ENCODE data around the gene SLCO4A1. TPM values are rescaled to one million over a fixed set of nuclear protein-coding genes. Genes with fewer than 3 reads are reported as not detected.

SLCO4A1 gene
- polyA plus RNA-seq, 1 experiment, result 0.09 TPM

- no peak for DNase-seq (ENCODE audit: low read depth, low spot score)
- H3K27me3 ChIP-seq (ENCODE audit: control insufficient read depth, insufficient read depth, low read length), result peaks cover 69% of the 10 kb centered on the region
- no peaks in the 10 kb centered on the region; the same call in 1 of the 2 replicates for H3K9me3 ChIP-seq (ENCODE audit: control insufficient read depth, insufficient read depth, low read length)
- H3K4me3 ChIP-seq (ENCODE audit: low read depth, low read length), result no peak overlapping the region
- CTCF ChIA-PET, result no interaction called here
- TF ChIP-seq, protein P1, sequence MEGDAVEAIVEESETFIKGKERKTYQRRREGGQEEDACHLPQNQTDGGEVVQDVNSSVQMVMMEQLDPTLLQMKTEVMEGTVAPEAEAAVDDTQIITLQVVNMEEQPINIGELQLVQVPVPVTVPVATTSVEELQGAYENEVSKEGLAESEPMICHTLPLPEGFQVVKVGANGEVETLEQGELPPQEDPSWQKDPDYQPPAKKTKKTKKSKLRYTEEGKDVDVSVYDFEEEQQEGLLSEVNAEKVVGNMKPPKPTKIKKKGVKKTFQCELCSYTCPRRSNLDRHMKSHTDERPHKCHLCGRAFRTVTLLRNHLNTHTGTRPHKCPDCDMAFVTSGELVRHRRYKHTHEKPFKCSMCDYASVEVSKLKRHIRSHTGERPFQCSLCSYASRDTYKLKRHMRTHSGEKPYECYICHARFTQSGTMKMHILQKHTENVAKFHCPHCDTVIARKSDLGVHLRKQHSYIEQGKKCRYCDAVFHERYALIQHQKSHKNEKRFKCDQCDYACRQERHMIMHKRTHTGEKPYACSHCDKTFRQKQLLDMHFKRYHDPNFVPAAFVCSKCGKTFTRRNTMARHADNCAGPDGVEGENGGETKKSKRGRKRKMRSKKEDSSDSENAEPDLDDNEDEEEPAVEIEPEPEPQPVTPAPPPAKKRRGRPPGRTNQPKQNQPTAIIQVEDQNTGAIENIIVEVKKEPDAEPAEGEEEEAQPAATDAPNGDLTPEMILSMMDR (IDR thresholded peaks at IDR 0.05; ENCODE audit: low read depth, low read length), result no peak
- POLR2A ChIA-PET, result no interaction called here
- no peak overlapping the region for H3K27ac ChIP-seq (ENCODE audit: low read depth, low read length)
These were observed 4.7 kb upstream of the SLCO4A1 start for GRCh38 chr20:62637521-62638054.

GRCh38 chr20:62638055-62638570 is 4.2 kb upstream of the SLCO4A1 start:
- no peak overlapping the region for H3K4me3 ChIP-seq (ENCODE audit: low read depth, low read length)
- H3K9me3 ChIP-seq (ENCODE audit: control insufficient read depth, insufficient read depth, low read length), result no peaks in the 10 kb centered on the region; the same call in 1 of the 2 replicates
- TF ChIP-seq, protein P1 (IDR thresholded peaks at IDR 0.05; ENCODE audit: low read depth, low read length), result no peak
- no peak overlapping the region for H3K27ac ChIP-seq (ENCODE audit: low read depth, low read length)
- ChIA-PET POLR2A (no interaction called here), CTCF (no interaction called here)
- peaks cover 66% of the 10 kb centered on the region for H3K27me3 ChIP-seq (ENCODE audit: control insufficient read depth, insufficient read depth, low read length)
- DNase-seq (ENCODE audit: low read depth, low spot score), result no peak

DNA sequence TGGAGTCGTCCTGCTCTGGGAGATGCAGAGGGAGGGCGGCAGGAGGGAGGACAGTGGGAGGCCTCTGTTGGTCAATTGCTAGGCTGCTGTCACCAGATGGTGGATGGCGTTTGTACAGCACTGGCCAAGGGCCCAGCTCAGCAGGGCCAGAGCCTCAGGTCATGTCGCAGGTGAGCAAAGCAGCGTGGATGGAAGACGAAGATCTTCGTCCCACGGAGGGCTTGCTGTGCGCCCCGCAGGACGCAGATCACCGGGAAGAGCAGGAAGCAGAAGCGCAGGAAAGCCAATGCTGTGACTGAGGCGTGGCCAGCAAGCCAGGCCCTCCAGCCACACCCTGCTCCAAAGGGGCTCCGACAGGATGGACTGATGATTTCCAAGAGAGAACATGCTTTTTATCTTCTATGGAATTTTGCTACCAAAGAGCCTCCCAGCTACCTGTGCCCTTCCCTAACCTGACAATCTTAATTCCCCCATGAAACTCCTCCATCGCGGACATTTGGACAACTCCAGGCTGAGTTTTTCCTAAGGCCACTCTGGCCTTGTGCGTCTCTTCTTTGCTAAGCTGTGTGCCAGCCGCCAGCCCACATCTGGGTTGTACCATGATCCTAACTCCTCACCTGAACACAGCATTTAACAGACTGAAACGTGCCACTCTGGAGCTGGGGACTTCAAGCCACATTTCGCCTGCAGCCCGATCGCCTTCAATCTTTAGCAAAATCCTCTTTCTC is 3.5 kb upstream of the SLCO4A1 start:
- peaks cover 70% of the 10 kb centered on the region for H3K27me3 ChIP-seq (ENCODE audit: control insufficient read depth, insufficient read depth, low read length)
- TF ChIP-seq, protein P1 (IDR thresholded peaks at IDR 0.05; ENCODE audit: low read depth, low read length), result no peak
- no peak overlapping the region for H3K4me3 ChIP-seq (ENCODE audit: low read depth, low read length)
- H3K9me3 ChIP-seq (ENCODE audit: control insufficient read depth, insufficient read depth, low read length), result no peaks in the 10 kb centered on the region; the same call in 1 of the 2 replicates
- DNase-seq (ENCODE audit: low read depth, low spot score), result no peak
- no peak overlapping the region for H3K27ac ChIP-seq (ENCODE audit: low read depth, low read length)
- POLR2A ChIA-PET, result no interaction called here
- CTCF ChIA-PET, result no interaction called here

DNA sequence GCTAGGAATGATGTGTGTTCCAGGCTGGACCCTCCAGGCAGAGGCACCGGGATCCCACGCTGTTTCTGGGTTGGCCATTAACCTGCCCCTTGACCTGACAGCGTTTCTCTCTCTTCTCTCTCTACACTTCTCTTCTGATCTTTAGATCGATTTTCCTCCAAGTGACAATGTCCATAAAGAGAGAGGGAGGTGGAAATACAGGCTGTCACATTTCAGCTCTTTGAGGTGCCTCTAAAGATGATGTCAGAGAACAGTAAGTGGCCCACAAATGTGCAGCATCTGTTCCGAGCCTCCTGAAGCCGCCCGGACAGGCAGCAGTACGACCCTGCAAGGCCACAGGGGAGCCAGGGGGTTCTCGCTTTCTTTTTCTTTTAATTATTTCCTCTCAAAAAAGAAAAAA is 2.5 kb upstream of the SLCO4A1 start:
- ChIA-PET CTCF (no interaction called here), POLR2A (no interaction called here)
- Histone ChIP-seq H3K9me3 (ENCODE audit: control insufficient read depth, insufficient read depth, low read length) (no peaks in the 10 kb centered on the region; the same call in 1 of the 2 replicates), H3K4me3 (ENCODE audit: low read depth, low read length) (no peak overlapping the region), H3K27me3 (ENCODE audit: control insufficient read depth, insufficient read depth, low read length) (peaks cover 68% of the 10 kb centered on the region), H3K27ac (ENCODE audit: low read depth, low read length) (no peak overlapping the region)
- DNase-seq (ENCODE audit: low read depth, low spot score), result no peak
- TF ChIP-seq, protein P1 (IDR thresholded peaks at IDR 0.05; ENCODE audit: low read depth, low read length), result no peak

GRCh38 chr20:62640870-62641269 is 1.4 kb upstream of the SLCO4A1 start:
- ChIA-PET CTCF (no interaction called here), POLR2A (no interaction called here)
- Histone ChIP-seq H3K4me3 (ENCODE audit: low read depth, low read length) (no peak overlapping the region), H3K9me3 (ENCODE audit: control insufficient read depth, insufficient read depth, low read length) (no peaks in the 10 kb centered on the region; the same call in 1 of the 2 replicates), H3K27me3 (ENCODE audit: control insufficient read depth, insufficient read depth, low read length) (peaks cover 59% of the 10 kb centered on the region), H3K27ac (ENCODE audit: low read depth, low read length) (no peak overlapping the region)
- DNase-seq (ENCODE audit: low read depth, low spot score), result no peak
- TF ChIP-seq, protein P1 (IDR thresholded peaks at IDR 0.05; ENCODE audit: low read depth, low read length), result no peak

Data from AG04450 (cell line).